ENCODE data around the gene MAPT.

MAPT gene

GRCh38 chr17:46028374-46028773, 134.0 kb downstream of the MAPT start:
- Histone ChIP-seq H3K9me3 (ENCODE audit: control insufficient read depth in 5 of 5, low read length in 5 of 5) (no peaks in the 10 kb centered on the region), H3K4me1 (ENCODE audit: control insufficient read depth in 5 of 5, insufficient read depth in 5 of 5, low read length in 5 of 5) (peaks cover 4 to 35% (median 19%) of the 10 kb centered on the region in 5 donors), H3K36me3 (ENCODE audit: control insufficient read depth in 5 of 5, insufficient read depth in 5 of 5, low read length in 5 of 5) (peaks cover 4 to 60% (median 54%) of the 10 kb centered on the region in 5 donors), H3K9ac (ENCODE audit: low read length in 5 of 5) (no peak overlapping the region), H3K4me3 (ENCODE audit: low read depth in 1 of 5, low read length in 5 of 5) (no peak overlapping the region), H3K27me3 (ENCODE audit: control insufficient read depth in 5 of 5, insufficient read depth in 4 of 5, low read length in 5 of 5) (no peaks in the 10 kb centered on the region), H3K27ac (ENCODE audit: low read depth, low read length) (no peak overlapping the region)

- Histone ChIP-seq H3K36me3 (ENCODE audit: control insufficient read depth in 5 of 5, insufficient read depth in 5 of 5, low read length in 5 of 5) (peaks cover 9 to 64% (median 58%) of the 10 kb centered on the region in 5 donors), H3K9me3 (ENCODE audit: control insufficient read depth in 5 of 5, low read length in 5 of 5) (no peaks in the 10 kb centered on the region), H3K4me3 (ENCODE audit: low read depth in 1 of 5, low read length in 5 of 5) (no peak overlapping the region), H3K27ac (ENCODE audit: low read depth, low read length) (no peak overlapping the region), H3K4me1 (ENCODE audit: control insufficient read depth in 5 of 5, insufficient read depth in 5 of 5, low read length in 5 of 5) (peaks cover 4 to 35% (median 19%) of the 10 kb centered on the region in 5 donors), H3K9ac (ENCODE audit: low read length in 5 of 5) (no peak overlapping the region), H3K27me3 (ENCODE audit: control insufficient read depth in 5 of 5, insufficient read depth in 4 of 5, low read length in 5 of 5) (no peaks in the 10 kb centered on the region)
These were observed 134.7 kb downstream of the MAPT start for GRCh38 chr17:46028981-46029565.

- H3K27me3 ChIP-seq (ENCODE audit: control insufficient read depth in 5 of 5, insufficient read depth in 4 of 5, low read length in 5 of 5), result no peaks in the 10 kb centered on the region
- no peak overlapping the region for H3K27ac ChIP-seq (ENCODE audit: low read depth, low read length)
- no peak overlapping the region for H3K9ac ChIP-seq (ENCODE audit: low read length in 5 of 5)
- peaks cover 4 to 35% (median 19%) of the 10 kb centered on the region in 5 donors for H3K4me1 ChIP-seq (ENCODE audit: control insufficient read depth in 5 of 5, insufficient read depth in 5 of 5, low read length in 5 of 5)
- H3K36me3 ChIP-seq (ENCODE audit: control insufficient read depth in 5 of 5, insufficient read depth in 5 of 5, low read length in 5 of 5), result peaks cover 13 to 70% (median 64%) of the 10 kb centered on the region in 5 donors
- H3K9me3 ChIP-seq (ENCODE audit: control insufficient read depth in 5 of 5, low read length in 5 of 5), result no peaks in the 10 kb centered on the region
- no peak overlapping the region for H3K4me3 ChIP-seq (ENCODE audit: low read depth in 1 of 5, low read length in 5 of 5)
These were observed 135.3 kb downstream of the MAPT start for GRCh38 chr17:46029627-46030026.

- H3K27me3 ChIP-seq (ENCODE audit: control insufficient read depth in 5 of 5, insufficient read depth in 4 of 5, low read length in 5 of 5), result no peaks in the 10 kb centered on the region
- no peaks in the 10 kb centered on the region for H3K9me3 ChIP-seq (ENCODE audit: control insufficient read depth in 5 of 5, low read length in 5 of 5)
- peaks cover 2 to 25% (median 12%) of the 10 kb centered on the region in 5 donors for H3K4me1 ChIP-seq (ENCODE audit: control insufficient read depth in 5 of 5, insufficient read depth in 5 of 5, low read length in 5 of 5)
- H3K27ac ChIP-seq (ENCODE audit: low read depth, low read length), result no peak overlapping the region
- peaks cover 23 to 79% (median 68%) of the 10 kb centered on the region in 5 donors for H3K36me3 ChIP-seq (ENCODE audit: control insufficient read depth in 5 of 5, insufficient read depth in 5 of 5, low read length in 5 of 5)
- no peak overlapping the region for H3K9ac ChIP-seq (ENCODE audit: low read length in 5 of 5)
- H3K4me3 ChIP-seq (ENCODE audit: low read depth in 1 of 5, low read length in 5 of 5), result no peak overlapping the region
These were observed 136.4 kb downstream of the MAPT start for GRCh38 chr17:46030752-46031151.

- Histone ChIP-seq H3K36me3 (ENCODE audit: control insufficient read depth in 5 of 5, insufficient read depth in 5 of 5, low read length in 5 of 5) (peaks cover 25 to 77% (median 74%) of the 10 kb centered on the region in 5 donors), H3K27me3 (ENCODE audit: control insufficient read depth in 5 of 5, insufficient read depth in 4 of 5, low read length in 5 of 5) (no peaks in the 10 kb centered on the region), H3K9me3 (ENCODE audit: control insufficient read depth in 5 of 5, low read length in 5 of 5) (no peaks in the 10 kb centered on the region), H3K9ac (ENCODE audit: low read length in 5 of 5) (no peak overlapping the region), H3K27ac (ENCODE audit: low read depth, low read length) (no peak overlapping the region), H3K4me1 (ENCODE audit: control insufficient read depth in 5 of 5, insufficient read depth in 5 of 5, low read length in 5 of 5) (peaks cover 2 to 18% (median 10%) of the 10 kb centered on the region in 5 donors), H3K4me3 (ENCODE audit: low read depth in 1 of 5, low read length in 5 of 5) (no peak overlapping the region)
These were observed 137.1 kb downstream of the MAPT start for GRCh38 chr17:46031440-46031839.

- H3K36me3 ChIP-seq (ENCODE audit: control insufficient read depth in 5 of 5, insufficient read depth in 5 of 5, low read length in 5 of 5), result peaks cover 25 to 77% (median 75%) of the 10 kb centered on the region in 5 donors
- peaks cover 2 to 18% (median 10%) of the 10 kb centered on the region in 5 donors for H3K4me1 ChIP-seq (ENCODE audit: control insufficient read depth in 5 of 5, insufficient read depth in 5 of 5, low read length in 5 of 5)
- no peak overlapping the region for H3K9ac ChIP-seq (ENCODE audit: low read length in 5 of 5)
- no peak overlapping the region for H3K4me3 ChIP-seq (ENCODE audit: low read depth in 1 of 5, low read length in 5 of 5)
- no peaks in the 10 kb centered on the region for H3K9me3 ChIP-seq (ENCODE audit: control insufficient read depth in 5 of 5, low read length in 5 of 5)
- H3K27me3 ChIP-seq (ENCODE audit: control insufficient read depth in 5 of 5, insufficient read depth in 4 of 5, low read length in 5 of 5), result no peaks in the 10 kb centered on the region
- H3K27ac ChIP-seq (ENCODE audit: low read depth, low read length), result no peak overlapping the region
These were observed 137.6 kb downstream of the MAPT start for GRCh38 chr17:46031920-46032319.

- no peaks in the 10 kb centered on the region for H3K27me3 ChIP-seq (ENCODE audit: control insufficient read depth in 5 of 5, insufficient read depth in 4 of 5, low read length in 5 of 5)
- H3K27ac ChIP-seq (ENCODE audit: low read depth, low read length), result no peak overlapping the region
- no peak overlapping the region for H3K4me3 ChIP-seq (ENCODE audit: low read depth in 1 of 5, low read length in 5 of 5)
- peaks cover 35 to 81% (median 76%) of the 10 kb centered on the region in 5 donors for H3K36me3 ChIP-seq (ENCODE audit: control insufficient read depth in 5 of 5, insufficient read depth in 5 of 5, low read length in 5 of 5)
- H3K9ac ChIP-seq (ENCODE audit: low read length in 5 of 5), result no peak overlapping the region
- no peaks in the 10 kb centered on the region for H3K9me3 ChIP-seq (ENCODE audit: control insufficient read depth in 5 of 5, low read length in 5 of 5)
- peaks cover 0 to 12% (median 1%) of the 10 kb centered on the region in 5 donors for H3K4me1 ChIP-seq (ENCODE audit: control insufficient read depth in 5 of 5, insufficient read depth in 5 of 5, low read length in 5 of 5)
These were observed 138.6 kb downstream of the MAPT start for GRCh38 chr17:46032909-46033308.

GRCh38 chr17:46033392-46033791, 139.0 kb downstream of the MAPT start:
- no peaks in the 10 kb centered on the region for H3K9me3 ChIP-seq (ENCODE audit: control insufficient read depth in 5 of 5, low read length in 5 of 5)
- H3K9ac ChIP-seq (ENCODE audit: low read length in 5 of 5), result no peak overlapping the region
- H3K4me1 ChIP-seq (ENCODE audit: control insufficient read depth in 5 of 5, insufficient read depth in 5 of 5, low read length in 5 of 5), result peaks cover 0 to 7% (median 0%) of the 10 kb centered on the region in 5 donors
- H3K27me3 ChIP-seq (ENCODE audit: control insufficient read depth in 5 of 5, insufficient read depth in 4 of 5, low read length in 5 of 5), result no peaks in the 10 kb centered on the region
- H3K4me3 ChIP-seq (ENCODE audit: low read depth in 1 of 5, low read length in 5 of 5), result no peak overlapping the region
- H3K36me3 ChIP-seq (ENCODE audit: control insufficient read depth in 5 of 5, insufficient read depth in 5 of 5, low read length in 5 of 5), result peaks cover 38 to 84% (median 81%) of the 10 kb centered on the region in 5 donors
- no peak overlapping the region for H3K27ac ChIP-seq (ENCODE audit: low read depth, low read length)

GRCh38 chr17:46035112-46035818, 140.9 kb downstream of the MAPT start:
- no peak overlapping the region for H3K4me3 ChIP-seq (ENCODE audit: low read depth in 1 of 5, low read length in 5 of 5)
- no peaks in the 10 kb centered on the region for H3K27me3 ChIP-seq (ENCODE audit: control insufficient read depth in 5 of 5, insufficient read depth in 4 of 5, low read length in 5 of 5)
- no peaks in the 10 kb centered on the region for H3K4me1 ChIP-seq (ENCODE audit: control insufficient read depth in 5 of 5, insufficient read depth in 5 of 5, low read length in 5 of 5)
- peaks cover 44 to 99% (median 91%) of the 10 kb centered on the region in 5 donors for H3K36me3 ChIP-seq (ENCODE audit: control insufficient read depth in 5 of 5, insufficient read depth in 5 of 5, low read length in 5 of 5)
- no peak overlapping the region for H3K27ac ChIP-seq (ENCODE audit: low read depth, low read length)
- H3K9ac ChIP-seq (ENCODE audit: low read length in 5 of 5), result no peak overlapping the region
- no peaks in the 10 kb centered on the region for H3K9me3 ChIP-seq (ENCODE audit: control insufficient read depth in 5 of 5, low read length in 5 of 5)

GRCh38 chr17:46036491-46036890, 142.1 kb downstream of the MAPT start:
- no peaks in the 10 kb centered on the region for H3K4me1 ChIP-seq (ENCODE audit: control insufficient read depth in 5 of 5, insufficient read depth in 5 of 5, low read length in 5 of 5)
- H3K36me3 ChIP-seq (ENCODE audit: control insufficient read depth in 5 of 5, insufficient read depth in 5 of 5, low read length in 5 of 5), result peaks cover 54 to 91% (median 79%) of the 10 kb centered on the region in 5 donors
- no peak overlapping the region for H3K27ac ChIP-seq (ENCODE audit: low read depth, low read length)
- no peaks in the 10 kb centered on the region for H3K9me3 ChIP-seq (ENCODE audit: control insufficient read depth in 5 of 5, low read length in 5 of 5)
- H3K4me3 ChIP-seq (ENCODE audit: low read depth in 1 of 5, low read length in 5 of 5), result no peak overlapping the region
- H3K9ac ChIP-seq (ENCODE audit: low read length in 5 of 5), result no peak overlapping the region
- H3K27me3 ChIP-seq (ENCODE audit: control insufficient read depth in 5 of 5, insufficient read depth in 4 of 5, low read length in 5 of 5), result no peaks in the 10 kb centered on the region

All from subcutaneous abdominal adipose tissue (tissue), 5 donors.